ENCODE data around the gene TMEM186.

DNA sequence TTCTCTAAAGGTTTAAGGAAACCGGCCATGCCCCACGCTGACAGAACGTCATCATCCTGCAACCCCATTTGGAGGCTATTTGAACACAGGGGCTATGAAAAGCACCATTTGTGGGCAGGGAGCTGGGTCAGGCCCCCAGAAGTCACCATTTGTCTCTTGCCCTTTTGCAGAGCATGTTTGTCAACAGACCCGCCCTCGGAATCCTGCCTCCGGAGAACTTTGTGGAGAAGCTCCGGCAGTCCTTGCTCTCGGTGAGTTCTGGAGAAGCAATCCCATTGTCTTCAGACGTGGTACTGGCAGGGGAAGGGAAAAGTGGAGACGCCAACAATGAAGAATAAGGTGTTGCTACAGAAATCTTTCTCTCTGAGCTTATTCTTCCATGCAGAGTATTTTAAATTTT lies 33.5 kb downstream of the TMEM186 start:
- no peak for TF ChIP-seq CTCF (conservative IDR thresholded peaks at IDR 0.05; ENCODE audit: low read depth in 2 of 2)
- no peak for TF ChIP-seq REST (IDR thresholded peaks at IDR 0.05; ENCODE audit: unreplicated experiment)
- TF ChIP-seq STAT1 (IDR thresholded peaks at IDR 0.05; ENCODE audit: unreplicated experiment) = no peak
- no peak for TF ChIP-seq EZH2 (IDR thresholded peaks at IDR 0.05; ENCODE audit: low read depth, unreplicated experiment)
- TF ChIP-seq POLR2AphosphoS5 (IDR thresholded peaks at IDR 0.05; ENCODE audit: low read depth) = no peak
- TF ChIP-seq EZH2phosphoT487 (IDR thresholded peaks at IDR 0.05; ENCODE audit: unreplicated experiment) = no peak
- no peak for TF ChIP-seq JUNB (IDR thresholded peaks at IDR 0.05; ENCODE audit: unreplicated experiment)
- TF ChIP-seq, protein P1, sequence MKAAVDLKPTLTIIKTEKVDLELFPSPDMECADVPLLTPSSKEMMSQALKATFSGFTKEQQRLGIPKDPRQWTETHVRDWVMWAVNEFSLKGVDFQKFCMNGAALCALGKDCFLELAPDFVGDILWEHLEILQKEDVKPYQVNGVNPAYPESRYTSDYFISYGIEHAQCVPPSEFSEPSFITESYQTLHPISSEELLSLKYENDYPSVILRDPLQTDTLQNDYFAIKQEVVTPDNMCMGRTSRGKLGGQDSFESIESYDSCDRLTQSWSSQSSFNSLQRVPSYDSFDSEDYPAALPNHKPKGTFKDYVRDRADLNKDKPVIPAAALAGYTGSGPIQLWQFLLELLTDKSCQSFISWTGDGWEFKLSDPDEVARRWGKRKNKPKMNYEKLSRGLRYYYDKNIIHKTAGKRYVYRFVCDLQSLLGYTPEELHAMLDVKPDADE (IDR thresholded peaks at IDR 0.05) = no peak
- no peak for TF ChIP-seq CREB1 (CRISPR knock-in tag; IDR thresholded peaks at IDR 0.05; ENCODE audit: low read depth)
- no peak for TF ChIP-seq NANOG (IDR thresholded peaks at IDR 0.05; ENCODE audit: borderline replicate concordance)
- TF ChIP-seq ZNF331 (CRISPR knock-in tag; IDR thresholded peaks at IDR 0.05; ENCODE audit: low read depth) = no peak
- TF ChIP-seq ZNF114 (CRISPR knock-in tag; IDR thresholded peaks at IDR 0.05) = no peak
- no peak for TF ChIP-seq ZNF462 (CRISPR knock-in tag; IDR thresholded peaks at IDR 0.05)

Measured in GM23338 (cell line).